ENCODE measurements around the gene MAD1L1.

MAD1L1 gene

GRCh38 chr7:1767524-1767923 is 465.2 kb downstream of the MAD1L1 start:
- DNase-seq (ENCODE audit: insufficient read length) (no peak), FAIRE-seq (no peak)
- TF ChIP-seq TAF1 (IDR thresholded peaks at IDR 0.05; ENCODE audit: borderline replicate concordance, low read depth, low read length) (no peak), POLR2AphosphoS5 (IDR thresholded peaks at IDR 0.05; ENCODE audit: low read depth, low read length) (no peak), POLR2A (IDR thresholded peaks at IDR 0.05; ENCODE audit: low read depth, low read length) (no peak)
